ENCODE measurements around the gene EML5.
A peak's percentile ranks its signal among the peaks of the same experiment; 100 is the strongest.
"Not testable (repeated sequence)": the region's sequence is repeated elsewhere in the genome, so short reads cannot be mapped to it uniquely, and the experiment has no call there.

Gene EML5

GRCh38 chr14:88804477-88804876 lies 11.7 kb upstream of the EML5 start:
- no peak for DNase-seq (ENCODE audit: extremely low read depth in 1 of 2, low read depth in 1 of 2)

- no peak for DNase-seq (ENCODE audit: extremely low read depth in 1 of 2, low read depth in 1 of 2)
Observed at GRCh38 chr14:88804035-88804434, 11.3 kb upstream of the EML5 start.

GRCh38 chr14:88802596-88802995 lies 9.8 kb upstream of the EML5 start:
- DNase-seq (ENCODE audit: extremely low read depth in 1 of 2, low read depth in 1 of 2): no peak

- DNase-seq (ENCODE audit: extremely low read depth in 1 of 2, low read depth in 1 of 2): no peak
Observed at GRCh38 chr14:88799522-88799921, 6.8 kb upstream of the EML5 start.

GRCh38 chr14:88798156-88798555 lies 5.4 kb upstream of the EML5 start:
- DNase-seq (ENCODE audit: extremely low read depth in 1 of 2, low read depth in 1 of 2): no peak

GRCh38 chr14:88793259-88793625 lies 489 bp upstream of the EML5 start:
- DNase-seq (ENCODE audit: extremely low read depth in 1 of 2, low read depth in 1 of 2): no peak

GRCh38 chr14:88791629-88792472 lies 902 bp downstream of the EML5 start:
- DNase-seq (ENCODE audit: extremely low read depth in 1 of 2, low read depth in 1 of 2): peak in 1 of 2 donors; percentile 3

GRCh38 chr14:88791252-88791621 lies 1.5 kb downstream of the EML5 start:
- no peak for DNase-seq (ENCODE audit: extremely low read depth in 1 of 2, low read depth in 1 of 2)

GRCh38 chr14:88790501-88791251 lies 2.1 kb downstream of the EML5 start:
- no peak for DNase-seq (ENCODE audit: extremely low read depth in 1 of 2, low read depth in 1 of 2)

- DNase-seq (ENCODE audit: extremely low read depth in 1 of 2, low read depth in 1 of 2): not testable (repeated sequence)
Observed at GRCh38 chr14:88789573-88789972, 3.2 kb downstream of the EML5 start.

GRCh38 chr14:88786715-88787114 lies 6.0 kb downstream of the EML5 start:
- DNase-seq (ENCODE audit: extremely low read depth in 1 of 2, low read depth in 1 of 2): no peak

- DNase-seq (ENCODE audit: extremely low read depth in 1 of 2, low read depth in 1 of 2): no peak
Observed at GRCh38 chr14:88785911-88786310, 6.8 kb downstream of the EML5 start.

- no peak for DNase-seq (ENCODE audit: extremely low read depth in 1 of 2, low read depth in 1 of 2)
Observed at GRCh38 chr14:88775532-88775931, 17.2 kb downstream of the EML5 start.

GRCh38 chr14:88770736-88771135 lies 22.0 kb downstream of the EML5 start:
- no peak for DNase-seq (ENCODE audit: extremely low read depth in 1 of 2, low read depth in 1 of 2)

- DNase-seq (ENCODE audit: extremely low read depth in 1 of 2, low read depth in 1 of 2): no peak
Observed at GRCh38 chr14:88765130-88765529, 27.6 kb downstream of the EML5 start.

- DNase-seq (ENCODE audit: extremely low read depth in 1 of 2, low read depth in 1 of 2): no peak
Observed at GRCh38 chr14:88753873-88754272, 38.9 kb downstream of the EML5 start.

- no peak for DNase-seq (ENCODE audit: extremely low read depth in 1 of 2, low read depth in 1 of 2)
Observed at GRCh38 chr14:88750945-88751344, 41.8 kb downstream of the EML5 start.

GRCh38 chr14:88750413-88750812 lies 42.3 kb downstream of the EML5 start:
- DNase-seq (ENCODE audit: extremely low read depth in 1 of 2, low read depth in 1 of 2): no peak

- DNase-seq (ENCODE audit: extremely low read depth in 1 of 2, low read depth in 1 of 2): no peak
Observed at GRCh38 chr14:88749139-88749538, 43.6 kb downstream of the EML5 start.

- DNase-seq (ENCODE audit: extremely low read depth in 1 of 2, low read depth in 1 of 2): no peak
Observed at GRCh38 chr14:88748288-88748687, 44.5 kb downstream of the EML5 start.

- DNase-seq (ENCODE audit: extremely low read depth in 1 of 2, low read depth in 1 of 2): no peak
Observed at GRCh38 chr14:88746052-88746451, 46.7 kb downstream of the EML5 start.

- no peak for DNase-seq (ENCODE audit: extremely low read depth in 1 of 2, low read depth in 1 of 2)
Observed at GRCh38 chr14:88737245-88737644, 55.5 kb downstream of the EML5 start.
